Upper lobe of right lung (tissue), 1 donor: ENCODE results near the gene FGGY. TPM values are rescaled to one million over a fixed set of nuclear protein-coding genes. Genes with fewer than 3 reads are reported as not detected.

ENCODE experiments used
- ATAC-seq: fragments of 200-7000 bp; cut with Tn5 transposase; one replicate; pipeline ENCODE4 v1.9.1; 2020; ENCODE audit warnings: mild to moderate bottlenecking, moderate library complexity
- DNase-seq: peaks from one replicate; pipeline ENCODE4 v3.0.0-alpha.2; 2020
- H3K27ac ChIP-seq: fragments of 200-600 bp; one replicate; pipeline ENCODE4 v1.8.0; 2022
- H3K27me3 ChIP-seq: fragments of 200-600 bp; one replicate; pipeline ENCODE4 v1.8.0; 2022; ENCODE audit warnings: mild to moderate bottlenecking
- H3K36me3 ChIP-seq: fragments of 200-600 bp; one replicate; pipeline ENCODE4 v1.8.0; 2022
- H3K4me1 ChIP-seq: fragments of 200-600 bp; one replicate; pipeline ENCODE4 v1.8.0; 2022
- H3K4me3 ChIP-seq: fragments of 200-600 bp; one replicate; pipeline ENCODE4 v1.8.0; 2022; ENCODE audit warnings: mild to moderate bottlenecking
- H3K9me3 ChIP-seq: fragments of 200-600 bp; one replicate; pipeline ENCODE4 v1.8.0; 2022
- intact Hi-C: fragments of 100-400 bp; cut with DNase I; formaldehyde crosslinking; loops from one replicate; pipeline ENCODE4 v1.11.0; 2022
- total RNA-seq: library from RNA; stranded (reverse); fragmentation: NEBNext Ultra II Directional; extraction: Animal tissue kit (Norgen Biotek cat#: 25700); gene quantifications from one replicate; pipeline ENCODE4 v1.2.1, GENCODE V29; 2021
- TF ChIP-seq, protein P1 (sequence below): fragments of 200-600 bp; IDR thresholded peaks from one replicate; pipeline ENCODE4 v1.8.0; 2022; ENCODE audit warnings: antibody characterized with exemption
- donor health status: DM: no; HTN: yes; CAD: no; lungs with severe emphysema.

FGGY gene
- total RNA-seq, 1 donor from 2014 or later: 39.2 TPM

DNA sequence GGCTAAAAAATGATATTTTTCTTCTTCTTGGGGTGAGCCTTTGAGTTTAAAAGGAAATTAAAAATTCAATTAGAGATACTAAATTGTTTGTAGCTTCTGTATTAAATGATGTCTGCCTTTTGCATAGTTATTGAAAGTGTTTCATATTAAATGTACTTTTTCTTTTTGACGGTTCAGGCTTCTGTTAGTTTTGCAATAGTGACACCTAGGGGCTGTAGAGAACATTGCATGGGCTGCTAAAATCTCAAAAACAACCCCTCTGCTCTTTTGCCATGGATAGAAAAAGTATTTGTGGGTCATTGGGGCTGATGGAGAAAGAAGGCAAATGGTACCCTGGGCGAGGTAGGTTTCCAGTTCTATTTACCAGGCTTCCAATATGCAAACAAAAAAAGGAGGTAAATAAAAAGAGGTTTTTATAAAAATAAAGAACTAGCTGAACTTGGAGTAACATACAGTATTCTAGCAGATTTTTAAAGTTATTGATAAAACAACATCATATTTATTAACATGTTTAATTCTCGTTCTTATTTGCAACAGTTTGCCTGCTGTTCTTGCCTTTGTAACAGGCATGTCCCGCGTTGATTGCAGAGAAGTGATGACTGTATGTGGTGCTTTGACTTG, 402.4 kb downstream of the FGGY start:
- TF ChIP-seq, protein P1, sequence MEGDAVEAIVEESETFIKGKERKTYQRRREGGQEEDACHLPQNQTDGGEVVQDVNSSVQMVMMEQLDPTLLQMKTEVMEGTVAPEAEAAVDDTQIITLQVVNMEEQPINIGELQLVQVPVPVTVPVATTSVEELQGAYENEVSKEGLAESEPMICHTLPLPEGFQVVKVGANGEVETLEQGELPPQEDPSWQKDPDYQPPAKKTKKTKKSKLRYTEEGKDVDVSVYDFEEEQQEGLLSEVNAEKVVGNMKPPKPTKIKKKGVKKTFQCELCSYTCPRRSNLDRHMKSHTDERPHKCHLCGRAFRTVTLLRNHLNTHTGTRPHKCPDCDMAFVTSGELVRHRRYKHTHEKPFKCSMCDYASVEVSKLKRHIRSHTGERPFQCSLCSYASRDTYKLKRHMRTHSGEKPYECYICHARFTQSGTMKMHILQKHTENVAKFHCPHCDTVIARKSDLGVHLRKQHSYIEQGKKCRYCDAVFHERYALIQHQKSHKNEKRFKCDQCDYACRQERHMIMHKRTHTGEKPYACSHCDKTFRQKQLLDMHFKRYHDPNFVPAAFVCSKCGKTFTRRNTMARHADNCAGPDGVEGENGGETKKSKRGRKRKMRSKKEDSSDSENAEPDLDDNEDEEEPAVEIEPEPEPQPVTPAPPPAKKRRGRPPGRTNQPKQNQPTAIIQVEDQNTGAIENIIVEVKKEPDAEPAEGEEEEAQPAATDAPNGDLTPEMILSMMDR: peak; percentile 96
- H3K27me3 ChIP-seq: no peaks in the 10 kb centered on the region
- intact Hi-C loops: no loop called here
- peaks cover 23% of the 10 kb centered on the region for H3K4me1 ChIP-seq
- no peak for DNase-seq
- peak; percentile 77 for ATAC-seq
- H3K36me3 ChIP-seq: no peaks in the 10 kb centered on the region
- H3K9me3 ChIP-seq: no peaks in the 10 kb centered on the region
- H3K4me3 ChIP-seq: no peak overlapping the region
- no peak overlapping the region for H3K27ac ChIP-seq

DNA sequence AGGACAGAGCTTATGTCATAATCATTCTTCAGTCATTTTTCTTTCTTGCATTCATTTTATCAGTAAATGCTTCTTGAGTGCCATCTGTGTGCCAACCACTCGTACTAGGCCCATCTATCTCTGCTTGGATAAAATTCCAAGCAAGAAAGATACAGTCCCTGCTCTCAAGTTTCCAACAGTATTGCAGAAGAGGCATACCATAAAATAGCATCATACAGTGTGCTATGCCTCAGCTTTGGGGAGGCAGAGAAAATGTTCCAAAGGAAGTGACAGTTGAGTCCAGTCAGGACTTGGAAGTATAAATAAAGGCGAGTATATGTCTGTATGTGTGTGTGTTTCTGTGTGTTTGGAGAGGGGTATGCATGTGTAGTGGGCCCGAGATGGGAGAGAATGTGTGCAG, 404.5 kb downstream of the FGGY start:
- Histone ChIP-seq H3K4me1 (peaks cover 40% of the 10 kb centered on the region), H3K4me3 (no peak overlapping the region), H3K27ac (no peak overlapping the region), H3K27me3 (no peaks in the 10 kb centered on the region), H3K36me3 (no peaks in the 10 kb centered on the region), H3K9me3 (no peaks in the 10 kb centered on the region)
- TF ChIP-seq, protein P1: no peak
- no peak for DNase-seq
- intact Hi-C loops: no loop called here
- ATAC-seq: no peak

DNA sequence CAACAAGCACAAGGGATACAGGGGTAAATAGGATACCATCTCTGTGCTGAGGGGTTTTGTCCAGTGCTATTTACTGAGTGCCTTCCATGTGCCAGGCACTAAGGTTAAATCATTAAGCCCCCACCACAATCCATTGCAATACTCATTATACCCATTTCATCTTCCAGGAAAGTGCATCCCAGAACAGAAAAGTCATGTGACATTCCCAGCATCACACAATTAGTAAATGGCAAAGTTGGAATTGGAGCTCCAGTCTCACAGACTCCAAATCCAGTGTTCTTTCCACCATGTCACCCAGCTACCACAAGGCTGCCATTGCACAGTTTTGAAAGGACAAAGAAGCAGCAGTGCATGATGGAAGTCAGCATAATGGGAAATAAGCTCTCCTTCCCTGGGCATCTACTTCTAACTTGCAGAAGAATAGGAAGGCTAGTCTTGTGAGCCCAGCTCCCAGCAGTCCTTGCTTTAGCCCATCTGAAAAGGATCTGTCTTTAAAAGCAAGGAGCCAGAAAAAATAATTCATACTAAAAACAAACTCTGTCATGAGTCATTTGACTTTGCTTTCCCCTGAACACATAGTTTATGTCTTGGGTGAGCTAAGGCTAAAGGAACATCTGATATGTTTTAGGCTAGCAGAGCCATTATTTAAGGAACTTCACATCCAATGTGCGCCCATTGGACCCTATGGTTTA, 406.5 kb downstream of the FGGY start:
- Histone ChIP-seq H3K27ac (peak overlapping the region; percentile 26), H3K4me1 (peaks cover 43% of the 10 kb centered on the region), H3K36me3 (no peaks in the 10 kb centered on the region), H3K27me3 (no peaks in the 10 kb centered on the region), H3K9me3 (no peaks in the 10 kb centered on the region), H3K4me3 (no peak overlapping the region)
- intact Hi-C loops: no loop called here
- ATAC-seq (no peak), DNase-seq (no peak)
- TF ChIP-seq, protein P1: no peak

DNA sequence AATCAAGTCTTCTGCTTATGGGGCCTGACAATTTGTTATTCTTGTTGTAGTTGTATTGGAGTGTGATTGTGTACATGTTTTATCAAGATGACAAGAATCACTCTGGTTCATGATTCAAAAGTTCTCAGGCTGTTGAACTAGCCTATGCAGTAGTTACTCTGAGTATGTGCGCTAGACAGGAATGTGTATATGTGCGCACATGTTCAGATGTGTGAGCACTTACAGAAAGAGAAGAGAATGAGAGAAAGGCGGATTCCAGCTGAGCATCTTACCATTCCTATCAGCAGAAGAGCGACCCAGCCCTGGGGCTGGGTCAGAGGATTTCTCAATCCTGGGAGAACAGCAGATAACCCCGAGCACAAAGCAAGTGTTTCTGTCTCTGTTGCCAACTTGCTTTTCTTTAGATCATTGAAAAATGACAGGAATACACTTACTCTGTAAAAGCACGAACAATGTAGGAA, 407.1 kb downstream of the FGGY start:
- no peak for ATAC-seq
- no peaks in the 10 kb centered on the region for H3K27me3 ChIP-seq
- intact Hi-C loops: no loop called here
- H3K36me3 ChIP-seq: no peaks in the 10 kb centered on the region
- no peaks in the 10 kb centered on the region for H3K9me3 ChIP-seq
- H3K4me1 ChIP-seq: peaks cover 38% of the 10 kb centered on the region
- H3K27ac ChIP-seq: peak overlapping the region; percentile 26
- no peak for DNase-seq
- H3K4me3 ChIP-seq: no peak overlapping the region
- TF ChIP-seq, protein P1: no peak

DNA sequence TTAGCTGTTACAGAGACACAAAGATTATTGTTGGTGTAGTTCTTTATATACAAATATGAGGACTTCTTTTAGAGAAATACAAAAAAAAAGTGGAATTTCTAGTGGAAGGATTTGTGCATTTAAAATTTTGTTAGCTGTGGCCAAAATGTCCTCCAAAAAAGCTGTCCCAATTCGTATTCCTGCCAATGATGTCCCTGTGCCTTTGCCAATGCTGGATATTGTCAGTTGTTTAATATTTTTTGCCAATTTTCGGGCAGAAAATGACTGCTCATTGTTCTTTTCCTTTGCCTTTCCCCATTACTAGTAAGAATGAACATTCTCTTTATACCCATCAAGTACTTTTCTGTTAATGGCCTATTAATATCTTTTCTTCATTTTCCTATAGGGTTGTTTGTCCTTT, 407.8 kb downstream of the FGGY start:
- H3K36me3 ChIP-seq: no peaks in the 10 kb centered on the region
- TF ChIP-seq, protein P1: no peak
- intact Hi-C loops: no loop called here
- no peaks in the 10 kb centered on the region for H3K9me3 ChIP-seq
- ATAC-seq: no peak
- no peak overlapping the region for H3K4me3 ChIP-seq
- DNase-seq: no peak
- no peaks in the 10 kb centered on the region for H3K27me3 ChIP-seq
- peaks cover 35% of the 10 kb centered on the region for H3K4me1 ChIP-seq
- no peak overlapping the region for H3K27ac ChIP-seq
